Retina (tissue), 1 donor: ENCODE data around the gene MOGAT3.

Source experiments
- DNase-seq: peaks from one replicate; pipeline ENCODE4 v3.0.0-alpha.2; 2016

MOGAT3 gene

GRCh38 chr7:101156866-101157589 lies 43.8 kb downstream of the MOGAT3 start:
- no peak for DNase-seq

- DNase-seq, result no peak
These were observed 44.6 kb downstream of the MOGAT3 start for GRCh38 chr7:101156277-101156676.

- DNase-seq, result no peak
These were observed 45.5 kb downstream of the MOGAT3 start for GRCh38 chr7:101155303-101155702.

GRCh38 chr7:101154693-101155102 lies 46.1 kb downstream of the MOGAT3 start:
- DNase-seq, result peak; percentile 42

- DNase-seq, result peak; percentile 99
These were observed 46.7 kb downstream of the MOGAT3 start, which contains the start of gene AP1S1 for GRCh38 chr7:101153969-101154692. AP1S1 (plus strand) TSS chr7:101154476; CDS start chr7:101154515, 39 bp downstream.

GRCh38 chr7:101151908-101152651 lies 48.8 kb downstream of the MOGAT3 start:
- no peak for DNase-seq
